Brain microvascular endothelial cell (primary cell): ENCODE measurements around the gene CHCHD3.
A peak's percentile ranks its signal among the peaks of the same experiment; 100 is the strongest.
"Not testable (repeated sequence)": the region's sequence is repeated elsewhere in the genome, so short reads cannot be mapped to it uniquely, and the experiment has no call there.

Experiments
- DNase-seq: peaks from one replicate; pipeline ENCODE4 v3.0.0-alpha.2; 2020
- H3K27ac ChIP-seq: fragments of 250-450 bp; sonication (Bioruptor Pico); 2 replicates; pipeline ENCODE4 v1.5.1; 2020; ENCODE audit warnings: mild to moderate bottlenecking, moderate library complexity
- H3K27me3 ChIP-seq: fragments of 250-450 bp; sonication (Bioruptor Pico); replicated peaks from 2 replicates; pipeline ENCODE4 v1.5.1; 2020; ENCODE audit warnings: mild to moderate bottlenecking
- H3K36me3 ChIP-seq: fragments of 250-450 bp; sonication (Bioruptor Pico); replicated peaks from 2 replicates; pipeline ENCODE4 v1.5.1; 2020; ENCODE audit warnings: mild to moderate bottlenecking
- H3K4me3 ChIP-seq: 2 replicates; pipeline ENCODE4 v1.5.1; 2011; ENCODE audit warnings: low read depth, mild to moderate bottlenecking, control low read depth, low read length, moderate library complexity
- in situ Hi-C: cut with HindIII; loops from 2 replicates; pipeline ENCODE4 v1.10.0; 2017; ENCODE audit warnings: low sequenced_read_pairs, low pct_ligation_motif_present
- TF ChIP-seq, protein P1 (sequence below): IDR thresholded peaks from 2 replicates; pipeline ENCODE4 v1.5.1; 2011; ENCODE audit warnings: low read depth, mild to moderate bottlenecking, moderate library complexity, low read length, control low read depth, inconsistent platforms; ENCODE audit errors: missing control alignments

The CHCHD3 gene

DNA sequence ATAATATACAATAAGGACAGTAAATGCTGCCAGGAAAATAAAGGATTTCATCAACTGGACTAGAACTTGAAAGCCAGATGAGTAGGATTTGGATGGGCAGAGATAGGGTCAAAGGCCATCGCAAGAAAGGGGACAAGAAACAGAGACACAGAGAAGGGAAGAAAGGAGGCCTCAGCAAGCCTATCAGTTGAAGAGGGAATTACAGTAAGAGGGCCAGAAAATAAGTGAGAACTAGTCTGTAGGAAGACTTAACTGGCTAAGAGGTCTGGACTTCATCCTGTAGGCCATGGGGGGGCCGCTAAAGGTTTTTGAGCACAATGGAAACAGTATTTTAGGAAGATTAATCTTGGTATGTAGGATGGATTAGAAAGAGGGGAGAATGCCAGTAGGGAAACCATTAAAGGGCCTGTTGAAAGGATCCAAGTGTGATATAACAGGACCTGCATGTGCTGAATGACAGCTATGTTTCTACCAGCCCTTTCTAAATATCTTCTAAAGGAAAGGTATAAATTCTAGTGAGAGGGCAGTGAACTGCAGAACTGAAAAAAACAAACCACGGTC, 174.4 kb downstream of the CHCHD3 start:
- H3K36me3 ChIP-seq = no peaks in the 10 kb centered on the region
- no peaks in the 10 kb centered on the region for H3K27me3 ChIP-seq
- H3K4me3 ChIP-seq = no peak overlapping the region
- no peak for DNase-seq
- TF ChIP-seq, protein P1, sequence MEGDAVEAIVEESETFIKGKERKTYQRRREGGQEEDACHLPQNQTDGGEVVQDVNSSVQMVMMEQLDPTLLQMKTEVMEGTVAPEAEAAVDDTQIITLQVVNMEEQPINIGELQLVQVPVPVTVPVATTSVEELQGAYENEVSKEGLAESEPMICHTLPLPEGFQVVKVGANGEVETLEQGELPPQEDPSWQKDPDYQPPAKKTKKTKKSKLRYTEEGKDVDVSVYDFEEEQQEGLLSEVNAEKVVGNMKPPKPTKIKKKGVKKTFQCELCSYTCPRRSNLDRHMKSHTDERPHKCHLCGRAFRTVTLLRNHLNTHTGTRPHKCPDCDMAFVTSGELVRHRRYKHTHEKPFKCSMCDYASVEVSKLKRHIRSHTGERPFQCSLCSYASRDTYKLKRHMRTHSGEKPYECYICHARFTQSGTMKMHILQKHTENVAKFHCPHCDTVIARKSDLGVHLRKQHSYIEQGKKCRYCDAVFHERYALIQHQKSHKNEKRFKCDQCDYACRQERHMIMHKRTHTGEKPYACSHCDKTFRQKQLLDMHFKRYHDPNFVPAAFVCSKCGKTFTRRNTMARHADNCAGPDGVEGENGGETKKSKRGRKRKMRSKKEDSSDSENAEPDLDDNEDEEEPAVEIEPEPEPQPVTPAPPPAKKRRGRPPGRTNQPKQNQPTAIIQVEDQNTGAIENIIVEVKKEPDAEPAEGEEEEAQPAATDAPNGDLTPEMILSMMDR = no peak
- H3K27ac ChIP-seq = no peak overlapping the region
- in situ Hi-C loops = no loop called here

DNA sequence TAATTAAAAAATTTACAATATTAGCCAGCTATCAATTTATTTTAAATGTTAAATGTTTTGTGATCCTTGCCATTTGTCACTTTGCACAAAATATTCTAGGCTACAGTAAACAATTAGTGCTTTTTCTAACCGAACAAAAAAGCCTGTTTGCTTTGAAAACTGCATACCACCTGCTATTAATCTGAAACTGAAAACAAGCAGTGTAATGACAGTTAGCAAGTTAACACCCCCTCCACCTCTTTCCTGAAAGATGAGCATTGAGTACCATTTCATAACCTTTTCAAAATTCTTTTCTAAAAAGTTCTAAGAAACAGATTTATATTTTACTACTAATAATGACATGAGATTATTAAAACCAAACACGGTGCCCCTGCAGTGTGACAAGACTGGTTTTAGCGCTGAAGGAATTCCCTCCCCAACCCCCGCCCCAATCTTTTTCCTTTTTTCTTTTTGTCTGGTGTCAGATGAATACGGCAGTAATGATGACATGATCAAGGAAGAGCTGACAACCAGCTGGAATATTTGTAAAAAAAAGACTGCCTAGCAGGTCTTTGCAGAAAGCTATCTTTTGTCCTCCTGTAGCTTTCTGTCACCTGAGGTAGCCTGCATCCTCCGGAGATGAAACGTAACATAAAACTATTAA, 175.6 kb downstream of the CHCHD3 start:
- TF ChIP-seq, protein P1 = no peak
- DNase-seq = no peak
- no peak overlapping the region for H3K27ac ChIP-seq
- H3K36me3 ChIP-seq = no peaks in the 10 kb centered on the region
- in situ Hi-C loops = no loop called here
- H3K27me3 ChIP-seq = no peaks in the 10 kb centered on the region
- no peak overlapping the region for H3K4me3 ChIP-seq

DNA sequence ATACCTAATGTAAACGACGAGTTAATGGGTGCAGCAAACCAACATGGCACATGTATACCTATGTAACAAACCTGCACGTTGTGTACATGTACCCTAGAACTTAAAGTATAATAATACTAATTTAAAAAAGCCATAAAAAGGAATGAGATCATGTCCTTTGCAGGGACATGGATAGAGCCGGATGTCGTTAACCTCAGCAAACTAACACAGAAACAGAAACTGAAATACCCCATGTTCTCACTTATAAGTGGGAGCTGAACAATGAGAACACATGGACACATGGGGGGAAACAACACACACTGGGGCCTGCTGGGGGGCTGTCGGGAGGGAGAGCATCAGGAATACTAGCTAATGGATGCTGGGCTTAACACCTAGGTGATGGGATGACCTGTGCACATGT, 176.8 kb downstream of the CHCHD3 start:
- DNase-seq, in situ Hi-C loops, H3K4me3 ChIP-seq, H3K27me3 ChIP-seq, H3K36me3 ChIP-seq, H3K27ac ChIP-seq: not testable (repeated sequence)

DNA sequence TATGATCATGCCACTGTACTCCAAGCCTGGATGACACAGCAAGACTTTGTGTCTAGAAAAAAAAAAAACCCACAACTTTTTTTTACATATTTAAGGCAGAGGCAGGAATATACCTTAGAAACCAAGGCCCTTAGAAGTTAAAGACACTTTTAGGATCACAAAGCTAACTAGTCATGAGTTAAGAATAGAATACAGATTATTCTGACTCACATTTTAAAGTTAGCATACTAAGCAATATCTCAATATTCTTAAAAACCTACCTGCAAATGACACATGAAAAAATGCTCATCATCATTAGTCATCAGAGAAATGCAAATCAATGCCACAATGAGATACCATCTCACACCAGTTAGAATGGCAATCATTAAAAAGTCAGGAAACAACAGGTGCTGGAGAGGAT, 177.7 kb downstream of the CHCHD3 start:
- Histone ChIP-seq H3K27me3 (no peaks in the 10 kb centered on the region), H3K27ac (no peak overlapping the region), H3K36me3 (no peaks in the 10 kb centered on the region), H3K4me3 (no peak overlapping the region)
- in situ Hi-C loops = no loop called here
- DNase-seq = no peak
- TF ChIP-seq, protein P1 = no peak

DNA sequence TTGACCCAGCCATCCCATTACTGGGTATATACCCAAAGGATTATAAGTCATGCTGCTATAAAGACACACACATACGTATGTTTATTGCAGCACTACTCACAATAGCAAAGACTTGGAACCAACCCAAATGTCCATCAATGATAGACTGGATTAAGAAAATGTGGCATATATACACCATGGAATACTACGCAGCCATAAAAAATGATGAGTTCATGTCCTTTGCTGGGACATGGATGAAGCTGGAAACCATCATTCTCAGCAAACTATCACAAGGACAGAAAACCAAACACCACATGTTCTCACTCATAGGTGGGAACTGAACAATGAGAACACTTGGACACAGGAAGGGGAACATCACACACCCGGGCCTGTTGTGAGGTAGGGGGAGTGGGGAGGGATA, 179.6 kb downstream of the CHCHD3 start:
- in situ Hi-C loops, H3K27me3 ChIP-seq, H3K27ac ChIP-seq, H3K4me3 ChIP-seq, H3K36me3 ChIP-seq, DNase-seq: not testable (repeated sequence)

DNA sequence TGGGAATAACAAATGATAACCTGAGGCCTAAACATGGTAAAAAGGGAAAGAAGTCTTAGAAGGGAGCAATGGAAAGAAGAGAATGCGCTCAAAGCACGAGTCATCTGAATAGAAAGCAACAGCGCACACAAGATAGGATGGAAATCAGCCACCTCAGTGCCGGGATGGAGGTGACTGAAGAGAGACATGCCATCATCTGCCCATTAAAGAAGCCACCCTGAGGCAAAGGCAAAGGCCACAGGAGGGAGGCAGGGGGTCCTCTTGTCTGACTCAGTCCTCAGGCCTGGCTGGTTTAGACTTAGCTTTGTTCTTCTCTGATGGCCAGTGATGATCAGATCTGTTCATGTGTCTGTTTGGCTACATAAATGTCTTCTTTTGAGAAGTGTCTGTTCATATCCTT, 180.6 kb downstream of the CHCHD3 start:
- no peak overlapping the region for H3K27ac ChIP-seq
- no peaks in the 10 kb centered on the region for H3K36me3 ChIP-seq
- in situ Hi-C loops = no loop called here
- no peaks in the 10 kb centered on the region for H3K27me3 ChIP-seq
- H3K4me3 ChIP-seq = no peak overlapping the region
- DNase-seq = no peak
- TF ChIP-seq, protein P1 = no peak

DNA sequence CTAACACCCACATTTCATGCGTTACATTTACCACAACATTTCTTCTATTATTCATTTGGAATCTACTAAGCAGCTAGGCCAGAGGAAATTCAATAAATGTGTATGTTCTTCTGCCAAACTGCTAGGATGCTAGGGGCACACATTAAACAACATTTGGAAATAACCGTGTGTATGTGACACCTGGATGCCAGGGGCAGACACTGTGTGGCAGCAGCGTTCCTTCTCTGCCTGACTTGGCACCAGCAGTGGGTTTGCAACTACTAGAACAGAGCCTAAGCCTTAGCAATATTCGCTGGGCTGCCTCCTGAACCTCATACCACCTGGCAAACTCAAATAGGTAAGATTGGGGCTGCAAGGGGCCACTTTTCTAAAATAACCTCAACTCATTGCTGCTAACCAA, 182.1 kb downstream of the CHCHD3 start:
- Histone ChIP-seq H3K27me3 (no peaks in the 10 kb centered on the region), H3K27ac (no peak overlapping the region), H3K36me3 (no peaks in the 10 kb centered on the region), H3K4me3 (no peak overlapping the region)
- in situ Hi-C loops = no loop called here
- DNase-seq = no peak
- TF ChIP-seq, protein P1 = peak; percentile 18

DNA sequence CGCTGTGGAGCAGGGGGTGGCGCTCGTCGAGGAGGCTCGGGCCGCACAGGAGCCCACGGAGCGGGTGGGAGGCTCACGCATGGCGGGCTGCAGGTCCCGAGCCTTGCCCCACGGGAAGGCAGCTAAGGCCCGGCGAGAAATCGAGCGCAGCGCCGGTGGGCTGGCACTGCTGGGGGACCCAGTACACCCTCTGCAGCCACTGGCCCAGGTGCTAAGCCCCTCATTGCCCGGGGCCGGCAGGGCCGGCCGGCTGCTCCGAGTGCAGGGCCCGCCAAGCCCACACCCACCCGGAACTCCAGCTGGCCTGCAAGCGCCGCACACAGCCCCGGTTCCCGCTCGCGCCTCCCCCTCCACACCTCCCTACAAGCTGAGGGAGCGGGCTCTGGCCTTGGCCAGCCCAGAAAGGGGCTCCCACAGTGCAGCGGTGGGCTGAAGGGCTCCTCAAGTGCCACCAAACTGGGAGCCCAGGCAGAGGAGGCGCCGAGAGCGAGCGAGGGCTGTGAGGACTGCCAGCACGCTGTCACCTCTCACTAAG, 183.2 kb downstream of the CHCHD3 start:
- DNase-seq, H3K36me3 ChIP-seq, H3K27ac ChIP-seq, in situ Hi-C loops, H3K4me3 ChIP-seq, H3K27me3 ChIP-seq: not testable (repeated sequence)
